Eye (tissue), 1 donor: ENCODE data around the gene SPEF2.

Experiments
- DNase-seq: peaks from one replicate; pipeline ENCODE4 v3.0.0-alpha.2; 2015

SPEF2 gene

DNA sequence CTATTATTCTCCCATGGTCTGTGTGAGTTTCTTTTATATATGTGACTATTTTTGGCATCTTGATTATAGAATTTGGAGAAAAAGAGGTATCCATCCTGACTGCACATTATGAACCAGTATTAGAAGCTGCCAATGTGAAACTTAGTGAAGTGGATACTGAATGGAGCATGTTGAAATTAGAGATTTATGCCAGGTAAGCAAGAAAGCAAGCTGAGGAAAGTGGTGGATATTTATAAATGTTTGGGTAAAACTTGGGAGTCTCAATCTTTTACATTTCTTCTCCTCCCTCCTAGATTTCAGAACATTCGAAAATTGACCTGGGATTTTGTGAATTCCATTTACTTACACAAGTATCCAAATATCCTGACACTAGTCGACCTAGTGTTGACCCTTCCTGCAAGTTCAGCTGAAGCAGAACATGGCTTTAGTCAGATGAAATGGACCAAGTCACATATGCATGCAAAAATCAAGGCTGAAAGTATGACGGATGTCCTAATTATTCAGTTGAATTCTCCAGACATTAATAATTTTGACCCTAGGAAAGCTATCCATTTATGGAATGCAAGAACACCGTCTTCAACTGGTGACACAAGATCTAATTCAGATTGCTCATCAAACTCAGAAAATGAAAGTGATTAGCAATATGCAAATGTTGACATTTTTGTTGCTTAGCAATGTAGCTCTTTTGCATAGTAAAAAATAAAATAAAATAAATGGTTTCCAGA, 172.2 kb downstream of the SPEF2 start:
- DNase-seq = no peak

GRCh38 chr5:35790457-35790822, 172.8 kb downstream of the SPEF2 start:
- DNase-seq = no peak

GRCh38 chr5:35794328-35794619, 176.6 kb downstream of the SPEF2 start:
- DNase-seq = no peak

DNA sequence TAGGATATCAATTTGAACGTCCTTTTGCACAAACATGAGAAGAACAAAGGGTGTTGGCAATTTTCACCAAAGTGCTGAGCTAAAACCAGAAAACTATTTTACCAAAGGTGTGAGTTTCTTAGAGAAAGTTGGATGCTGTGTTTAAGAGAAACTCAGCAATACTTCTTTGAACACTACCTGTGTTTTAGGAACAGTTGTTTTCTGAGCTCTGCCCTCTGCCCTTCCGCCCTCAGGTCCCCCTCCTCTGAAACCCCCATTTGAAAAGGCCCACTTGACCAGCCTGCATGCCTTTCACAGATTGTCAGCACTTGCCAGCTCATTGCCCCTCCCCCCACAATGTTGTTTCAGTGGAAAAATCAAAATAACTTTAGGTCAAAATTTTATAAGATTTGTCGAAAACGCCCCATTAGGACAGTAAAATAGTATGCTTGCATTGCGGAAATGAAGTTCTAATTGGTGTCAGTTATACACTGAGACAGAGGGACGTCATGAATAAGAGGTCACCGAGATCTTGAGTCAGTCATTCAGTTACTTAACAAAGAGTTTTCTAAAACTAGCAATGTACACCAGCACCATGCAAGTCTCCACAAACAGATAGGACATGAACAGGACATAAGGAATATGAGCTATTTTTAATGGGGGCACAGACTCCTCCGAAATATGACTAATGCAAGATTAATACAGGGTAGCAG, 177.2 kb downstream of the SPEF2 start:
- DNase-seq = no peak

DNA sequence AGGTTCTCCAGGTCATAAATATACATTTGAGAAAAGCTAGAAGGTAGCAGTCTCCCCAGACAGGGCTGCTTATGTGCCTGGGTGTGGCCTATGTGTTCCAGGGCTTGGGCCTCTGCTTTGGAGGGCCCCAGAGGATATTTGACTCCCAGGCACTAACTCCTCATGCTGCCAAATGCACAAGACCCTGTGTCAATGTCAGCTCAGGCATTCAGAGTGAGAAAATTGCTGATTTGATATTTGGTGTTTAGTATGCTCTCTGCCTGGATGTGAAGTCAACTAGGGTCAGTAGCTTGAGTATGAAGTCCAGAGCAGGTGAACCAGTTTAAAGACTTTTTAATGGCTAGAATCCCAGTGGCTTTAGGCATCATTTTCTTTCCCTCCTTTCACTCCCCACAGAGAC, 181.5 kb downstream of the SPEF2 start:
- no peak for DNase-seq

DNA sequence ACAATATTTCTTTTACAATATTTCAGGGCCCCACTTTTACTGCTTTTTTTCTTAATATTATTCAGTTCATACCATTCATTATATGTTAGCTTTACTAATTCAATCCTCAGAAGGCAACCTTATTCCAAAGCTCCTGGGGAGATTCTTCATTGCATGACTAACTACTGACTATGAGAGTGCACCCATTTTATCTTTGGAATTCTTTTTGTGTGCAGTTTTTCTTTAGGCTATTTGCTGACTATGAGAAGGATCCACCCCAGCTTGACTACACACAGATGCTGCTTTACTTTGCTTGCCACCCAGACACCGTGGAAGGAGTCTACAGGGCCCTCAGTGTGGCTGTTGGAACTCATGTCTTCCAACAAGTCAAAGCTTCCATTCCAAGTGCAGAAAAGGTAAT, 182.1 kb downstream of the SPEF2 start:
- no peak for DNase-seq

- DNase-seq = peak; percentile 90
Measured at GRCh38 chr5:35803191-35803651, 185.6 kb downstream of the SPEF2 start.

- no peak for DNase-seq
Measured at GRCh38 chr5:35804201-35804653, 186.6 kb downstream of the SPEF2 start.

- peak; percentile 13 for DNase-seq
Measured at GRCh38 chr5:35804841-35805240, 187.2 kb downstream of the SPEF2 start.

GRCh38 chr5:35810601-35811000, 192.9 kb downstream of the SPEF2 start:
- no peak for DNase-seq

DNA sequence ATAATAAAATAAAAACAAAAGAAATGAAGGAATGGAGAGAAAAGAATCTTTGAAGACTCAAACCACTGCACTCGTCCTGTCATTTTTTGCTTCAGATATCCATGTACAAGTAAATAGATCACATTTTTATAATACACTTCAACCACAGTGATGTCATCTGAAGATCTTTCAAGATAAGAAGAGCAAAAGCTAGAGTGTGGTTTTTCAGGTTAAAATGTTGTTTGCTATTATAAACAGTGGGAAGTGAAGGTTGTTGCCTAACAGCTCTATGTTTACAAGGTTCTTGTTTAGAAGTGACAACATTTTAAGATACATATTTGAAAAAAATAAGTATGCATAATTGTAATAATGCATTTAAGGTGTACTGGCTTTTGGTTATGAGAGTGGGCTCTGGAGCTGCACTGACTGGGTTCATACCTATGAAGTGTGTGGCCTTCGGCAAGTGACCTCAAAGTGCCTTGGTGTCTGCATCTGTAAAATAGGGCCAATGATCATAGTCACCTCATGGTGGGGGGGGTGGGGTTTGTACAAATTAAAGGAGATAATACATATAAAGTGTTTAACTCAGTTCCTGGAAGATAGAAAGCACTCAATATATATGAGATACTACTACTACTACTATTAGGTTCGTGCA, 193.6 kb downstream of the SPEF2 start:
- no peak for DNase-seq

GRCh38 chr5:35813521-35813920, 195.9 kb downstream of the SPEF2 start:
- DNase-seq = no peak

DNA sequence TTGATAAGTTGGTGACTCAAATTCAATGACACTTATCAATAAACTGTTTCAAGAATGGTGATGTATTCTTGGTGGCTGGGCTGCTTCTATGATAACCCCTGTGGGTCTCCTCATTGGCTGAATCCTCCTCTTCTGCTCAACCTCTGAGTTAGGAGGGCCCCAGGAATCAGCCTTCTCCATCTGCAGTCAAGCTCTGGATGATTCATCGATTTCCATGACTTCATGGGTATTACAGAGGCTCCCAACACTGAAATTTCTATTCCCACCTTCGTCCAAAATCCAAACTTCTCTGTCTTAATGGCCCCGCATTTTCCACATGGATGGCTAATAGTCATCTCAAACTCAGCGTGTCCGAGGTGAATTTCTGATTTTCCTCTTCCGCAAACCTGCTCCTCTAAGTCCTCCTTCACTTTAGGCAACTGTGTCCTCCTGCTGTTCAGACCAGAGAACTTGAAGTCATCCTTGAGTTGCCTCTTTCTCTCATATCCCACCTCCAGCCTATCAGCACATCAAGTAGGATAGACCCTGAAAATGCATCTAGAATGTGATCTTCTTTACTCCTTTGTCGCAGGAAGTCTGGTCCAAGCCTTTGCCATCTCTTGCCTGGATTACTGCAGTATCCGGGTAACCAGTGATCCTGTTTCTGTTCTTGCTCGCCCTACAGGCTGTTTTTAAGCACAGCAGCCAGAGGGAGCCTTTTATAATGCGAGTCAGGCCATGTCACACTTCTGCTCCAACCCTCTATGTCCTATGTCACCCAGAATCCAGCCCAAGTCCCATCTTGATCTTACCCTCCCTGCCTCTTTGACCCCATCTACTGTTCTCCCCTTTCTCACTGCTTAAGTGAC, 197.7 kb downstream of the SPEF2 start:
- DNase-seq = no peak

GRCh38 chr5:35816881-35817521, 199.3 kb downstream of the SPEF2 start:
- no peak for DNase-seq

DNA sequence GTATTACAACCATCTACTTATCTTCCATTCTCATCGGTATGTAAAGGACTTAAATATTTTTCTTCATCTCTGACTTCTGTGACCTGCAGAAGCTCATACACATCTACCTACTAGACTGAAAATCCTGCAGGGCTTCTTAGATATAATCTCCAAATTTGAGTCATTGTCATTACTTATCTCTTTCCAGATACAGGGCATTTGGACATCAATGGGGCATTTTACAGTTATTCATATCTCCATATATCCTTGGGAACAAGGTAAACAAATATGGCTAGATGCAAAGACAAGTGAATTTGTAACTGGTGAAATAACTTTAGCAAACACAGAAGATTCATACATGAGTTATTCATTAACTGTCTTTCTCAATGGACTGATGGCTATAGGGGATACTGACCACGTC, 201.4 kb downstream of the SPEF2 start:
- no peak for DNase-seq

- no peak for DNase-seq
Measured at GRCh38 chr5:35819668-35820067, 202.0 kb downstream of the SPEF2 start.

DNA sequence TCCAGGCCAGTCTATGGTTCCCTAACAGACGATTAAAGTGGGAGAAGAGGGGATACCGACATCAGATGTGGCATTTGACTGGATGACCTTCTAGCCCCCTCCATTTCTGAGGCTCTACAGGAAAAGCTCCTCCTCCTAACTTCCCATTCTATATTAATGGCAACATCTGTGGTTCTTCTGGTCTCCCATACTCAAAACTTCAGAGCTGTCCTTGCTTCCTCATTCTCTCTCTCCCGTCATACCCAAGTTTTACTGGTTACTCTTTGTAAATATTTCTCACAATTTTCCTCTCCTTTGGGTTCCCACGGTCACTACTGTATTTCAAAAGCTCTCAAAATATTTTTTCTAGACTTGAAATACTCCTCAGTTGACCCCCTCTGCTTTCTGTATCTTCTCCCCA, 203.1 kb downstream of the SPEF2 start:
- DNase-seq = no peak

GRCh38 chr5:35821513-35821912, 203.8 kb downstream of the SPEF2 start:
- DNase-seq = no peak

DNA sequence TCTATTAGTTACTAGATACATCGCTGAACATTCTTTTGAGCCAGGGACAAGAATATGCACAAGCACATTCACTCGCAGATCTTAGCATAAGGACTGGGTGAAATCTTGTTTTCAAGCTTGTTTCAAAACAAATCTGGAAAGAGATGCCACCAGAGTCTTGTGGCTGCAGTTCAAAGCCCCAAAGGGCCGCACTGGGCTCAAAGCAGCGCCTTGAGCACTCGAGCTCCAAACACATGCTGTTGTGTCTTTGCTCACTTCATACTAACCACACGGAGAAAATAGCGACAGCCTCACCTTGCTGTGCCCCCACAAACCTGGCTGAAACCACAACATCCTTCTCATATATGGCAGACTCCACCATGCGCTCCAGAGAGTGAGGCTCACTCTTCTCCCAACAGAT, 204.8 kb downstream of the SPEF2 start:
- DNase-seq = no peak

- DNase-seq = no peak
Measured at GRCh38 chr5:35823347-35824098, 205.9 kb downstream of the SPEF2 start.

DNA sequence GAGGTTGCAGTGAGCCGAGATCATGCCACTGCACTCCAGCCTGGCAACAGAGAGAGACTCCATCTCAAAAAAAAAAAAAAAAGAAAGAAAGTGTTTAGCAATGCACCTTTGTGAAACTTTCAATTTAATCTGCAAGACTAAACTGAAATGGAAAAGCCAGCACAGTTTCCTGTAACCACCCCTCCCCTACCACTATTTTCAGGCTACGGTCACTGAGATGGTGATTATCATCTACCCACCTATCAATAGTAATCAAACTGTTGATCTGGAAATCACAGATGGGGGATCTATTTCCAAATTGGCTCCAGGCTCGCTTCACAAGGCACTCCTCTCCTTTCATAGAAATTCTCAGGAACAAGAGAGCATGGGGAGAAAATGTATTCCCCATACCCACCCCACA, 208.4 kb downstream of the SPEF2 start:
- no peak for DNase-seq

GRCh38 chr5:35826554-35826953, 208.9 kb downstream of the SPEF2 start:
- no peak for DNase-seq
